HG03175 (cell line): Measurements from ENCODE around the gene SLC13A1.
"Not testable (repeated sequence)": the region's sequence is repeated elsewhere in the genome, so short reads cannot be mapped to it uniquely, and the experiment has no call there.

ENCODE experiments used
- ATAC-seq: cut with Tn5 transposase; IDR thresholded peaks from one replicate; pipeline ENCODE4 v1.9.1; 2021; ENCODE audit warnings: mild to moderate bottlenecking, moderate library complexity; ENCODE audit not compliant: unreplicated experiment

SLC13A1 gene

DNA sequence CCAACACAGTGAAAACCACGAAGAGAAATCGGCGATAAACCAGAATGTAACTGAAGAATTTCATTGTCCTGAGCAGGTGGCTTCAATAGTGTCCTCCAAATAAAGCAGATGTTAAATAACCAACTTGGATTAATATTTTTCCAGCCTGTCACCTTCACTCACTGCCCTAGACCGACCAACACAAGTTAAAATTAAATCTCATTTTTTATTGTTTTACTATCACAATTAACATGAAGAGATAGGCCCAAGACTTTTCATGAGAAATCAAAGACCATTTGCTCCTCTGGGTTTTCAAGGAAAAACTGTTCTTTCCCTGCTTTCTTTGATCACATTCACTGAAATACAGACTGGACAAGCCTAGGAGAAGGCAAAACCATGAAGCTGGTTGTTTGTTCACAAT is at the start of gene SLC13A1:
SLC13A1 (minus strand) TSS at position 87 of the 400 bp plus-strand sequence; CDS start at position 64, 23 bp downstream.
- ATAC-seq, result no peak

DNA sequence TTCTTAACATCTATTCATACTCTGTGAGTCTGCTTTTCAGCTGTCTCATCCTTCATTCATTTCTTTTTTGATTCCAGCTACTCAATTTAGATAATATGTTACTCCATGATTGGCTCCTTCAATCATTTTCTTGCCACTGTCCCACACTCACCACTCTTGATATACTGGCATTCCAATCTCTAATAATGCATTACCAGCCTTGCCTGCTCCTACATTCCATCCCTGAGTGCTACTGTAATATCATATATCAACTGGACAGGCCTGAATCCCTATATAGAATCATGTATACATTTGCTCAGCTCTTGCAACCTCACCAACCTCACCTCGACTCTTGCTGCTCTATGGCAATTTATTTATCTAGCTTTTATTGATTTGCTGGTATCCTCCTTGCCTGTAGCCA is 45.0 kb upstream of the SLC13A1 start:
- ATAC-seq, result no peak

- no peak for ATAC-seq
These were observed 42.8 kb upstream of the SLC13A1 start for GRCh38 chr7:123242467-123243092.

DNA sequence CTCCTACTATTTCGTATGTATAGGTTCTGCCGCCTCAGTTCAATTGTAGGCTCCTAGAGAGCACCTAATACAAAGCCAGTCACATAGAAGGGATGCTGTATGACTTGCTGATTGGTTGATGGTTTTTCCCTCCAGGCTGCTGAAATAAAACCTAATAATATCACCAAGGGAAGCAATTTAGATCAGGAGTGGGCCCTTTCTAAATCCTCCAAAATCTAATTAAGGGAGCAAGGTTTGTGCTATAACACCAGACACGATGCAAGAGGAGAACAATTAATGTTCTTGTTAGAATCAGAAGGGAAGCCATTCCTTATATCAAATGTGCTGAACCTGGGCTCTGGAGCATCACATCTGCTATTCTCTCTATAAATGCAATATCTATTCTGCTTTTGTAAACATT is 42.0 kb upstream of the SLC13A1 start:
- no peak for ATAC-seq

GRCh38 chr7:123231021-123232000 is 31.5 kb upstream of the SLC13A1 start:
- no peak for ATAC-seq

DNA sequence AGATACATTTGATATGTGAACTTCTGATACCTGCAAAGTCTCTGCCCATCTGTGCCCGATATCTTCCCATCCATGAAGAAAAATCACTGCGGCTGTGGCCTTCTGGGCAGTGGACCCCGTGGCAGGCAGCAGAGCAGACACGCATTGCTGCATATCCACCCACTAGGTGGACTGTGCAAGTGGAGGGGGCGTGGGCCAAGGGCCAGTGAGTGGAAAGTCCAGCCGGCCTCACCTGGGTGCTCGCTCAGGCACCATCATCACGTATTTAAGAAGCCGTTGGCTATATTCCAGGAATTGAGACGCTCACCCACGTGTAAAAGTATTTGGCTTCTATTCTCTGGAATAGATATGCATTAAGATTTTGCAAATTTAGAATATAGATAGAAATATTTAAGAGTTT is 30.8 kb upstream of the SLC13A1 start:
- no peak for ATAC-seq

DNA sequence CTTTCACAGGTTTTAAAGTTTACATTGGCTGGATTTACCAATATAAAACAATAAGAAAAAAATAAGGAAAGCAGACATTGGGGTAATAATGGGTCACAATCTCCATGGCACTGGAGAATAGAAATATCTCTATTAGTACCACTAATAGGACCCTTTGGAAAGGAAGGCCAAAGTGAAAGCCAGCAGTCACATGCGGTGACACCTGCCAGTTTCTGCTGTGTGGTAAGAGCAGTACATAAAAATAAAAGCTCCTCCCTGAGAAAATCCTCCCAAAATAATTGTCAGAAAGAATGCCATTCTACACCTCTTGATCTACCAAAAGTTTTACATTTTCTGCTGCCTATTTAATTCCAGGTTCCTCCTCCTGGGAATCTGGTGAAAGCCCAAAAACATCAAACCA is 30.4 kb upstream of the SLC13A1 start:
- no peak for ATAC-seq

GRCh38 chr7:123229426-123229825 is 29.7 kb upstream of the SLC13A1 start:
- no peak for ATAC-seq

DNA sequence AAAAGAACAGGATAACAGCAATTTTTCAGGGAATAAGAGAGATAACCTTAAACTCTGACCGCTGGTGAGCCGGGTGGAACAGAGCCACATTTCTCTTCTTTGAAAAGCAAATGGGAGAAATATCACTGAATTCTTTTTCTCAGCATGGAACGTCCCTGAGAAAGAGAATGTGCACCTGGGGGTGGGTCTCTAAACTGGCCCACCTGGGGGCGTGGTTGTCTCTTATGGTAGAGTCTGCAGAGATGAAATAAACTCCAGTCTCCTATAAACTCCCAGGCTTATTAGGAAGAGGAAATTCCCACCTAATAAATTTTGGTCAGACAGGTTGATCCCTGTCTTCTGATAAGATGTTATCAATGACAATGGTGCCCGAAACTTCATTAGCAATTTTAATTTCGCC is 27.9 kb upstream of the SLC13A1 start:
- ATAC-seq, result not testable (repeated sequence)

- ATAC-seq, result no peak
These were observed 20.6 kb upstream of the SLC13A1 start for GRCh38 chr7:123220396-123220795.

DNA sequence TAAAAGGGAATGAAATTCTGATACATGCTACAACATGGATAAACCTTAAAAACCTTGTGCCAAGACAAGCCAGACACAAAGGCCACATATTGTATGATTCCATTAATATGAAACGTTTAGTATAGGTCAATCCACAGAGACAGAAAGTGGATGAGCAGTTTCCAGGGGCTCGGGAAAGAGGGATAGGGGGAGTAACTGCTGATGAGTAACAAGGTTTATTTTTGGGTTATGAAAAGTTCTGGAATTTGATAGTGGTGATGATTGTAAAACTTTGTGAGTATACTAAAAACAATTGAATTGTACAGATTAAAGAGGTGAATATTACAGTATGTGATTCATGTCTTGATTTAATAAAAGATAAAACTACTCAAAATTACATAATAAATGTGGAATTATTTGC is 19.1 kb upstream of the SLC13A1 start:
- no peak for ATAC-seq

DNA sequence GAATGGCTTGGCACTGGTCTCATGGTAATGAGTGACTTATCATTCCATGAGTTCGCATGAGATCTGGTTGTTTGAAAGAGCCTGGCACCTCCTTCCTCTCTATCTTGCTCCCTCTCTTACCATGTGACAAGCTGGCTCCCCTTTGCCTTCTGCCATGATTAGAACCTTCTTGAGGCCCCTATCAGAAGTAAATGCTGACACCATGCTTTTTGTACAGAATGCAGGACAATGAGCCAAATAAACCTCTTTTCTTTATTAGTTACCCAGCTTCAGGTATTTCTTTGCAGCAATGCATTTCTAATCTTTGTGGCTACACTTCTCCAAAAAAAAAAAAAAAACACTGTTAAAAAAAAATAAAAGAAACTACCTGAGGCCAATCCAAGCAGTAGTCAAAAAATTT is 17.1 kb upstream of the SLC13A1 start:
- no peak for ATAC-seq

- no peak for ATAC-seq
These were observed 15.6 kb upstream of the SLC13A1 start for GRCh38 chr7:123215350-123215749.

DNA sequence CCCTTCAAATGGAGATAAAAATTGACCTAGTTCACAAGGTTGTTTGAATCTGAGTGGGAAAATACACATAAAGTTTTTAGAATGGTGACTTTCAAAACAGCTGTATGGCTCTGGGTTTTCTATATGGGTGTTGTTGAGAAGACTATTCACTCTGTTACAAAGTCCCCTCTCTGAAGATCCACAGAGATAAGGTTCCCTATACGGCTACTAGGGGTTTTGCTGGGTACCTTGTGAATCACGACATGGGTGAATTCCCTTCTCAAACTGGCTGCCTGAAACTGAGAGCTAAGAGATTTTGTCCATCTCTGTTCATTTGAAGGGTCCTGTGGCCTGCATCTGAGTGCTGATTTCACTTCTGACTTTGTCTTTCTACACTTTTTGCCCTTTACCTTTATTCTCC is 11.8 kb upstream of the SLC13A1 start:
- ATAC-seq, result no peak

GRCh38 chr7:123210986-123211385 is 11.2 kb upstream of the SLC13A1 start:
- ATAC-seq, result no peak

GRCh38 chr7:123209786-123210185 is 10.0 kb upstream of the SLC13A1 start:
- ATAC-seq, result no peak

- no peak for ATAC-seq
These were observed 9.0 kb upstream of the SLC13A1 start for GRCh38 chr7:123208793-123209192.

- ATAC-seq, result no peak
These were observed 4.6 kb upstream of the SLC13A1 start for GRCh38 chr7:123204206-123204835.

GRCh38 chr7:123201901-123202300 is 2.1 kb upstream of the SLC13A1 start:
- no peak for ATAC-seq

DNA sequence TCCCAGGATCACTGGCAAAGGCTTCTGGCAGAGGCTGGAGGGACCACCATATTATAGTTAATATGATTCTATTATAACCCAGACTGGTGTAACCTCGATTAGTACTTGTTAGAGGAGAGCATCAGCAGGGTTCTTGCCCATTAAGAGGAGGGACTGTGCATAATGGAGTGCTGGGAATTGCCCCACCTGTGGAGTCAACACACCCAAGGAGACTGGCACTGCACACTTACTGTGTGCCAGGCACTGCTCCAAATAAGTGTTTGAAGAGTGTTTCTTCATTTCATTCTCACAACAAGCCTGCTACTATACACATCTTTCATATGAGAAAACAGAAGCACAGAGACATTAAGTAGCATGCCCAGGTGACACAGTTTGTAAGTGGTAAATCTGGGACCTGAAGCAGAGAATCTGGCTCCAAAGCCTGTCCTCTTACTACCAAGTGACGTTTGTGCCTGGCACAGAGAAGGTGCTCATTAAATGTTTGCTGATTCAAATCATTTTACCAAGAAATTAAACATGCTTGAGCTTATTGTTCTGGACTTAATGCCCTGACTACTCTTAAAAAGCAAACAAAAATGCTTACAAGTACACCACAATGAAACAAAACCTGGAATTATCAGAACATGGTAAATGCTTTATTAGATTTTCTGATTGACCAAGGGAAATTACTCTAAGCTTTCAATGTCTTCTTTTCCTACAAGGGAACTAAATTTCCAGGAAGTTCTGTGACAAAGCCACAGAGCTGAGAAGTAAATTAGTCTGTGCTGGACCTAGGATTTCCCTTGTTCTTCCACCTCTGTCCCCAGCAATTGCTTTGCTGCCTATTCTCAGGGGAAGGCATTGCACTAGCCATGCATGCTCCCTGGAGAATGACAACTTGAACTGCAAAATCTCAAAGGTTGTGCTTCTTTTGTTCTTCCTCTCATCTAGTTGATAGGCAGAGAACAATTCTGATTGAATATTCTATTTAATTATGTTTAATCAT is 809 bp downstream of the SLC13A1 start:
- no peak for ATAC-seq
